K562 (cell line): ENCODE data around the gene NES. TPM values are rescaled to one million over a fixed set of nuclear protein-coding genes. Genes with fewer than 3 reads are reported as not detected.

Source experiments
- ELF1 ChIP-seq: fragments of 200-800 bp; sonication (Bioruptor generic); IDR thresholded peaks from 2 replicates; pipeline ENCODE4 v1.6.1; 2016; ENCODE audit warnings: missing genetic modification characterization, missing compliant biosample characterization
- GATAD2A ChIP-seq: fragments of 450-650 bp; IDR thresholded peaks from 2 replicates; pipeline ENCODE4 v1.6.1; 2017
- MXI1 ChIP-seq: IDR thresholded peaks from 2 replicates; pipeline ENCODE4 v1.6.1; 2011; ENCODE audit warnings: low read depth, mild to moderate bottlenecking, improper control_type of control experiment, low read length
- NONO ChIP-seq, 2 experiments: fragments of 200-400 bp in 1 of 2; fragments of 450-650 bp in 1 of 2; formaldehyde crosslinking in 1 of 2; IDR thresholded peaks; 2 replicates each; pipeline ENCODE4 v1.6.1; 2017; ENCODE audit warnings: low read depth in 2 of 2, mild to moderate bottlenecking in 2 of 2, moderate library complexity in 2 of 2, low read length in 1 of 2
- ZBTB17 ChIP-seq: fragments of 450-650 bp; formaldehyde crosslinking; IDR thresholded peaks from 2 replicates; pipeline ENCODE4 v1.4.0; 2020; ENCODE audit warnings: mild to moderate bottlenecking
- ZC3H4 ChIP-seq: sonication (generic); formaldehyde crosslinking; IDR thresholded peaks from 2 replicates; pipeline ENCODE4 v1.9.0; 2021; ENCODE audit warnings: missing genetic modification reagents, borderline replicate concordance
- polyA plus RNA-seq, 8 experiments: library from polyadenylated mRNA; depleted of rRNA in 4 of 8; stranded (reverse) in 5 of 8; unstranded in 3 of 8; fragments of >200 nt; fragmentation: Nextera tagmentation in 2 of 8; fragmentation: Illumina TruSeq in 1 of 8; extraction: Ambion mirVana in 2 of 8; extraction: Trizol in 1 of 8; gene quantifications; 2 replicates each; pipeline versions ENCODE4 v1.2.1 to v1.2.3, GENCODE V29; 2011 to 2014; ENCODE audit warnings: inconsistent platforms in 1 of 8, missing spikeins in 1 of 8
- total RNA-seq, 7 experiments: library from RNA; depleted of rRNA in 6 of 7; stranded (reverse); fragments of >200 nt in 6 of 7; fragmentation: Illumina TruSeq in 2 of 7; extraction: Trizol in 2 of 7; gene quantifications; 2 replicates each; pipeline versions ENCODE4 v1.2.1 to v1.2.3, GENCODE V29; 2011 to 2021; ENCODE audit warnings: low replicate concordance in 1 of 7
- TF ChIP-seq, protein P1 (sequence below), 2 experiments: fragments of 450-650 bp in 1 of 2; sonication (generic) in 1 of 2; formaldehyde crosslinking in 1 of 2; IDR thresholded peaks; 2 replicates each; pipeline versions ENCODE4 v1.7.1 to v1.9.0; 2016 to 2022; ENCODE audit warnings: inconsistent platforms in 1 of 2, mild to moderate bottlenecking in 1 of 2, missing genetic modification reagents in 1 of 2
- TF ChIP-seq, protein P2 (sequence below), 2 experiments: fragments of 450-650 bp; formaldehyde crosslinking in 1 of 2; IDR thresholded peaks; 2 replicates each; pipeline versions ENCODE4 v1.4.0 to v1.6.1; 2014 to 2020; ENCODE audit warnings: mild to moderate bottlenecking in 2 of 2, borderline replicate concordance in 1 of 2, low read depth in 1 of 2

NES gene
- total and polyA plus RNA-seq, 9 of the 15 experiments (the other 6 are each of a cell fraction or from before 2014, with no cell fraction given): 0.10 to 8.6 (median 4.2) TPM

DNA sequence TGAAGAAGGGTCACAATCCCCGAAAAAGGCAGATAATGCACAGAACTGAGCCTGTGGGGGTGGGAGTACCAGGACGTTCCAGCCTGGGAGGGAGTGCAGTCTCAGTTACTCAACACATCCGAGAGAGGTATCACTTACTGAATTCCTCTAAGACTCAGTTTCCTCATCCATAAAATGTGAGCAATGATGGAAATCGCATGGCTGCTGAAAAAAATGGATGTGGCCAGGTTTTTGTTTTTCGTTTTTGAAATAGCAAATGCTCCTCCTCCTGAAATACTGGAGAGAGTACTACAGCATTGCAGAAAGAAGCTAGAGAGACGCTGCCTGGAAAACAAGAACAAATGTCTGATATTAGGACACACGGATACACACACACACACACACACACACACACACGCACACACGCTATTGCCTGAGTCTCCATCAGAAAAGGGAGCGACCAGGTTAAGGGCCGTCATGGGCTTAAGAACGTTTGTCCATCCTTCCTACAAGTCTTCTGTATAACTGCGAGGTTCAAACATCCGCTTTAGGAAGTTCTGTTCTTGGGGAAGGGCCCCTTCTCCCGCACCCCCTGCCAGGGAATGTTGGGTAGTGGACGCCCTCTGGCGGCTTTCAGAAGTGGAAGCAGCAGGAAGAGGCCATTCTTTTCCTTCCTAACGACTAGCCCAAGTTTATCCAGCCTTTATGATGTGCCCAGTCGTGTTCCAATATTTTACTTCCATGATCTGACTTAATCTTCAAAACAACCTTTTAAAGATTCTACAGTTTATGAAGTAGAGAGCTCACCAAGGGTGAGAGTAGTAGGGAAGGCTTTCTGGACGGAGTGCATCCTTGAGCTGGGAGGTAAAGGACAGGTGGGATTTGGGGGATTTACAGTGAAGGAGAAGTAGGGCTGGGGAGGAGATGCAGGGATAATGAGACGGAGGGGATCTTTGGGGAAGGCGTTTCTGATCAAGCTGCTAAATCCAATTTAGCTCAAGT is 699 bp upstream of the NES start (continued):
- TF ChIP-seq ELF1 (tag) (peak; percentile 41), GATAD2A (no peak), NONO (IDR thresholded peaks at IDR 0.05; ENCODE audit: low read depth in 2 of 2, low read length in 1 of 2) (peak in 1 of 2 experiments; percentile 75; a peak in 1 of 4 replicates), ZC3H4 (CRISPR knock-in tag) (no peak), MXI1 (0 out of 2 replicates have a peak, but pooled peaks have one; percentile 15), ZBTB17 (CRISPR knock-in tag) (no peak)
- TF ChIP-seq, protein P1, sequence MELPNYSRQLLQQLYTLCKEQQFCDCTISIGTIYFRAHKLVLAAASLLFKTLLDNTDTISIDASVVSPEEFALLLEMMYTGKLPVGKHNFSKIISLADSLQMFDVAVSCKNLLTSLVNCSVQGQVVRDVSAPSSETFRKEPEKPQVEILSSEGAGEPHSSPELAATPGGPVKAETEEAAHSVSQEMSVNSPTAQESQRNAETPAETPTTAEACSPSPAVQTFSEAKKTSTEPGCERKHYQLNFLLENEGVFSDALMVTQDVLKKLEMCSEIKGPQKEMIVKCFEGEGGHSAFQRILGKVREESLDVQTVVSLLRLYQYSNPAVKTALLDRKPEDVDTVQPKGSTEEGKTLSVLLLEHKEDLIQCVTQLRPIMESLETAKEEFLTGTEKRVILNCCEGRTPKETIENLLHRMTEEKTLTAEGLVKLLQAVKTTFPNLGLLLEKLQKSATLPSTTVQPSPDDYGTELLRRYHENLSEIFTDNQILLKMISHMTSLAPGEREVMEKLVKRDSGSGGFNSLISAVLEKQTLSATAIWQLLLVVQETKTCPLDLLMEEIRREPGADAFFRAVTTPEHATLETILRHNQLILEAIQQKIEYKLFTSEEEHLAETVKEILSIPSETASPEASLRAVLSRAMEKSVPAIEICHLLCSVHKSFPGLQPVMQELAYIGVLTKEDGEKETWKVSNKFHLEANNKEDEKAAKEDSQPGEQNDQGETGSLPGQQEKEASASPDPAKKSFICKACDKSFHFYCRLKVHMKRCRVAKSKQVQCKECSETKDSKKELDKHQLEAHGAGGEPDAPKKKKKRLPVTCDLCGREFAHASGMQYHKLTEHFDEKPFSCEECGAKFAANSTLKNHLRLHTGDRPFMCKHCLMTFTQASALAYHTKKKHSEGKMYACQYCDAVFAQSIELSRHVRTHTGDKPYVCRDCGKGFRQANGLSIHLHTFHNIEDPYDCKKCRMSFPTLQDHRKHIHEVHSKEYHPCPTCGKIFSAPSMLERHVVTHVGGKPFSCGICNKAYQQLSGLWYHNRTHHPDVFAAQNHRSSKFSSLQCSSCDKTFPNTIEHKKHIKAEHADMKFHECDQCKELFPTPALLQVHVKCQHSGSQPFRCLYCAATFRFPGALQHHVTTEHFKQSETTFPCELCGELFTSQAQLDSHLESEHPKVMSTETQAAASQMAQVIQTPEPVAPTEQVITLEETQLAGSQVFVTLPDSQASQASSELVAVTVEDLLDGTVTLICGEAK (IDR thresholded peaks at IDR 0.05): 0 out of 2 replicates have a peak, but pooled peaks have one; percentile 10
- TF ChIP-seq, protein P1 (CRISPR knock-in tag; IDR thresholded peaks at IDR 0.05): no peak
- TF ChIP-seq, protein P2, sequence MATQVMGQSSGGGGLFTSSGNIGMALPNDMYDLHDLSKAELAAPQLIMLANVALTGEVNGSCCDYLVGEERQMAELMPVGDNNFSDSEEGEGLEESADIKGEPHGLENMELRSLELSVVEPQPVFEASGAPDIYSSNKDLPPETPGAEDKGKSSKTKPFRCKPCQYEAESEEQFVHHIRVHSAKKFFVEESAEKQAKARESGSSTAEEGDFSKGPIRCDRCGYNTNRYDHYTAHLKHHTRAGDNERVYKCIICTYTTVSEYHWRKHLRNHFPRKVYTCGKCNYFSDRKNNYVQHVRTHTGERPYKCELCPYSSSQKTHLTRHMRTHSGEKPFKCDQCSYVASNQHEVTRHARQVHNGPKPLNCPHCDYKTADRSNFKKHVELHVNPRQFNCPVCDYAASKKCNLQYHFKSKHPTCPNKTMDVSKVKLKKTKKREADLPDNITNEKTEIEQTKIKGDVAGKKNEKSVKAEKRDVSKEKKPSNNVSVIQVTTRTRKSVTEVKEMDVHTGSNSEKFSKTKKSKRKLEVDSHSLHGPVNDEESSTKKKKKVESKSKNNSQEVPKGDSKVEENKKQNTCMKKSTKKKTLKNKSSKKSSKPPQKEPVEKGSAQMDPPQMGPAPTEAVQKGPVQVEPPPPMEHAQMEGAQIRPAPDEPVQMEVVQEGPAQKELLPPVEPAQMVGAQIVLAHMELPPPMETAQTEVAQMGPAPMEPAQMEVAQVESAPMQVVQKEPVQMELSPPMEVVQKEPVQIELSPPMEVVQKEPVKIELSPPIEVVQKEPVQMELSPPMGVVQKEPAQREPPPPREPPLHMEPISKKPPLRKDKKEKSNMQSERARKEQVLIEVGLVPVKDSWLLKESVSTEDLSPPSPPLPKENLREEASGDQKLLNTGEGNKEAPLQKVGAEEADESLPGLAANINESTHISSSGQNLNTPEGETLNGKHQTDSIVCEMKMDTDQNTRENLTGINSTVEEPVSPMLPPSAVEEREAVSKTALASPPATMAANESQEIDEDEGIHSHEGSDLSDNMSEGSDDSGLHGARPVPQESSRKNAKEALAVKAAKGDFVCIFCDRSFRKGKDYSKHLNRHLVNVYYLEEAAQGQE (IDR thresholded peaks at IDR 0.05; ENCODE audit: borderline replicate concordance): peak; percentile 96
- TF ChIP-seq, protein P2 (CRISPR knock-in tag; IDR thresholded peaks at IDR 0.05; ENCODE audit: low read depth): no peak
